Colonic mucosa (tissue), 4 donors: ENCODE measurements around the gene SBNO1. TPM values are rescaled to one million over a fixed set of nuclear protein-coding genes. Genes with fewer than 3 reads are reported as not detected.

Experiments used
- DNase-seq: peaks from one replicate; pipeline ENCODE4 v3.0.0-alpha.2; 2020
- H3K27ac ChIP-seq: fragments of 200-600 bp; one replicate; pipeline ENCODE4 v1.8.0; 2021
- H3K27me3 ChIP-seq: fragments of 200-600 bp; one replicate; pipeline ENCODE4 v1.8.0; 2021
- H3K36me3 ChIP-seq: fragments of 200-600 bp; one replicate; pipeline ENCODE4 v1.8.0; 2021
- H3K4me1 ChIP-seq: fragments of 200-600 bp; one replicate; pipeline ENCODE4 v1.8.0; 2021; ENCODE audit warnings: mild to moderate bottlenecking
- H3K4me3 ChIP-seq: fragments of 200-600 bp; one replicate; pipeline ENCODE4 v1.8.0; 2021
- H3K9ac ChIP-seq, 2 donors: one replicate each; pipeline ENCODE4 v1.7.0; 2013; ENCODE audit warnings: control low read depth in 2 of 2, low read depth in 2 of 2, low read length in 2 of 2
- H3K9me3 ChIP-seq: fragments of 200-600 bp; one replicate; pipeline ENCODE4 v1.8.0; 2021
- intact Hi-C: fragments of 100-400 bp; cut with DNase I; formaldehyde crosslinking; loops from one replicate; pipeline ENCODE4 v1.14.1; 2022
- total RNA-seq, 2 donors: library from RNA; stranded (reverse); fragmentation: NEBNext Ultra II Directional in 1 of 2; extraction: Animal tissue kit (Norgen Biotek cat#: 25700) in 1 of 2; gene quantifications; one replicate each; pipeline ENCODE4 v1.2.1, GENCODE V29; 2021
- TF ChIP-seq, protein P1 (sequence below): fragments of 200-600 bp; IDR thresholded peaks from one replicate; pipeline ENCODE4 v1.8.0; 2022; ENCODE audit warnings: antibody characterized with exemption, mild to moderate bottlenecking
- donor health status: healthy.
- donor health status: DM: no; HTN: no; CAD: no.
- donor health status: DM: no; HTN: no; CAD: no.

The SBNO1 gene
- total RNA-seq, 2 donors from 2014 or later: 36.5 to 37.3 TPM

DNA sequence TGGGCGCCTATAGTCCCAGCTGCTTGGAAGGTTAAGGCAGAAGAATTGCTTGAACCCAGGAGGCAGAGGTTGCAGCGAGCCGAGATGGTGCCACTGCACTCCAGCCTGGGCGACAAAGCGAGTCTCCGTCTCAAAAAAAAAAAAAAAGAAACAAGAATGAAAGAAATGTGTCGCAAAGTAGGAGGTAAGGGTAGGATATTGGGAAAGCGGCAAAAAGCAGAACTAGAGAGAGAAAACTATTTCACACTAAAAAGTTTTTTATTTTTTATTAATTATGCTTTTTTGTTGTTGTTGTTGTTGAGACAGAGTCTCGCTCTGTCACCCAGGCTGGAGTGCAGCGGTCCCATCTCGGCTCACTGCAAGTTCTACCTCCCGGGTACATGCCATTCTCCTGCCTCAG, 17.7 kb downstream of the SBNO1 start:
- Histone ChIP-seq H3K27ac (no peak overlapping the region), H3K9me3 (no peaks in the 10 kb centered on the region), H3K4me1 (no peaks in the 10 kb centered on the region), H3K27me3 (no peaks in the 10 kb centered on the region), H3K36me3 (peaks cover 9% of the 10 kb centered on the region), H3K9ac (no peak overlapping the region), H3K4me3 (no peak overlapping the region)
- intact Hi-C loops: no loop called here
- TF ChIP-seq, protein P1, sequence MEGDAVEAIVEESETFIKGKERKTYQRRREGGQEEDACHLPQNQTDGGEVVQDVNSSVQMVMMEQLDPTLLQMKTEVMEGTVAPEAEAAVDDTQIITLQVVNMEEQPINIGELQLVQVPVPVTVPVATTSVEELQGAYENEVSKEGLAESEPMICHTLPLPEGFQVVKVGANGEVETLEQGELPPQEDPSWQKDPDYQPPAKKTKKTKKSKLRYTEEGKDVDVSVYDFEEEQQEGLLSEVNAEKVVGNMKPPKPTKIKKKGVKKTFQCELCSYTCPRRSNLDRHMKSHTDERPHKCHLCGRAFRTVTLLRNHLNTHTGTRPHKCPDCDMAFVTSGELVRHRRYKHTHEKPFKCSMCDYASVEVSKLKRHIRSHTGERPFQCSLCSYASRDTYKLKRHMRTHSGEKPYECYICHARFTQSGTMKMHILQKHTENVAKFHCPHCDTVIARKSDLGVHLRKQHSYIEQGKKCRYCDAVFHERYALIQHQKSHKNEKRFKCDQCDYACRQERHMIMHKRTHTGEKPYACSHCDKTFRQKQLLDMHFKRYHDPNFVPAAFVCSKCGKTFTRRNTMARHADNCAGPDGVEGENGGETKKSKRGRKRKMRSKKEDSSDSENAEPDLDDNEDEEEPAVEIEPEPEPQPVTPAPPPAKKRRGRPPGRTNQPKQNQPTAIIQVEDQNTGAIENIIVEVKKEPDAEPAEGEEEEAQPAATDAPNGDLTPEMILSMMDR: no peak
- no peak for DNase-seq

GRCh38 chr12:123344086-123344485, 20.6 kb downstream of the SBNO1 start:
- TF ChIP-seq, protein P1: no peak
- Histone ChIP-seq H3K9ac (no peak overlapping the region), H3K27ac (no peak overlapping the region), H3K36me3 (peaks cover 9% of the 10 kb centered on the region), H3K4me1 (no peaks in the 10 kb centered on the region), H3K27me3 (no peaks in the 10 kb centered on the region), H3K9me3 (no peaks in the 10 kb centered on the region), H3K4me3 (no peak overlapping the region)
- DNase-seq: no peak
- intact Hi-C loops: no loop called here

DNA sequence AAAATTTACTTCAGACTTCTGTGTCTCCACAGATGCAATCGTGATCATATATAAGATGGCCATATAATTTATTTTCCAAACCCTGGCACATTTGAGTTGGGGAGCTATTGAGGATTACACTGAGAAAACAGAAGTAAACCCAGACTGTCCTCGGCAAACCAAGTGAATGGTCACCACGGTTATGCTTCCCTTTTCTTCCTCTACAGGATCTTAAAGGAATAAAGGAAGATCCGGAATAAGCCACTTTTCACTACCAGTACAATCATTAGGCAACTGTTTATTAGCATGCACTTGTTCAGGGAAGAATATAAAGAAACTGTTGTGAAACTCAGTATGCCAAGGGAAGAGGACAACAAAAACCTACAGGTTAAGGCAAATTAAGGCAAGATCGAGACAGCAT, 27.6 kb downstream of the SBNO1 start:
- Histone ChIP-seq H3K4me3 (no peak overlapping the region), H3K9ac (no peak overlapping the region), H3K36me3 (peaks cover 7% of the 10 kb centered on the region), H3K4me1 (no peaks in the 10 kb centered on the region), H3K27me3 (no peaks in the 10 kb centered on the region), H3K27ac (no peak overlapping the region), H3K9me3 (no peaks in the 10 kb centered on the region)
- no peak for DNase-seq
- TF ChIP-seq, protein P1: no peak
- intact Hi-C loops: no loop called here

GRCh38 chr12:123336530-123336929, 28.1 kb downstream of the SBNO1 start:
- no peaks in the 10 kb centered on the region for H3K4me1 ChIP-seq
- peaks cover 7% of the 10 kb centered on the region for H3K36me3 ChIP-seq
- TF ChIP-seq, protein P1: no peak
- no peak overlapping the region for H3K9ac ChIP-seq
- DNase-seq: no peak
- no peaks in the 10 kb centered on the region for H3K27me3 ChIP-seq
- no peaks in the 10 kb centered on the region for H3K9me3 ChIP-seq
- intact Hi-C loops: no loop called here
- H3K27ac ChIP-seq: no peak overlapping the region
- H3K4me3 ChIP-seq: no peak overlapping the region

DNA sequence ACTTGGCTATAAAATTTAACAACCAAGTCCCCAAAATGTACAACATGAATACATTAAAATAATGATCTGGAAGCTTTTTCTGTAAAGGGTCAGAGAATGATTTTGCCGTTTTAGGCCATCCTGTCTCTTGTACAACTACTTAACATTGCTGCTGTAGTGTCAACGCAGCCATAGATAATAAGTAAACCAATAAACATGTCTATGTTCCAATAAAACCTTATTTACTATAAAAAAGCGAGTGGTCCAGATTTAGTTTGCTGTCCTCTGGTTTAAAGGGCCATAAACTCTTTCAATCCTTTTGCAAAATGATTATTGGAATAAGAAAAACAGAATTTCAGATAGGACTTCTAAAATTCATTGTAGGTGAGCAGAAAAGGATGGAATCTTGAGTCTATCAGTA, 29.2 kb downstream of the SBNO1 start:
- H3K4me1 ChIP-seq: no peaks in the 10 kb centered on the region
- DNase-seq: no peak
- no peak overlapping the region for H3K9ac ChIP-seq
- TF ChIP-seq, protein P1: no peak
- H3K27me3 ChIP-seq: no peaks in the 10 kb centered on the region
- H3K9me3 ChIP-seq: no peaks in the 10 kb centered on the region
- H3K4me3 ChIP-seq: no peak overlapping the region
- H3K27ac ChIP-seq: no peak overlapping the region
- intact Hi-C loops: no loop called here
- peaks cover 8% of the 10 kb centered on the region for H3K36me3 ChIP-seq

GRCh38 chr12:123329799-123330198, 34.8 kb downstream of the SBNO1 start:
- H3K36me3 ChIP-seq: peaks cover 33% of the 10 kb centered on the region

More at GRCh38 chr12:123329799-123330198, 34.8 kb downstream of the SBNO1 start:
- no peak overlapping the region for H3K27ac ChIP-seq
- H3K27me3 ChIP-seq: no peaks in the 10 kb centered on the region
- H3K9me3 ChIP-seq: no peaks in the 10 kb centered on the region
- no peak overlapping the region for H3K9ac ChIP-seq
- intact Hi-C loops: loop anchor here (5.0 kb wide), 1 partner anchor 32 kb away; no protein-coding TSS in a partner anchor
- no peak overlapping the region for H3K4me3 ChIP-seq
- TF ChIP-seq, protein P1: no peak
- no peak for DNase-seq
- H3K4me1 ChIP-seq: no peaks in the 10 kb centered on the region
